ENCODE results near the gene SEPTIN2.
"Not testable (repeated sequence)": the region's sequence is repeated elsewhere in the genome, so short reads cannot be mapped to it uniquely, and the experiment has no call there.

Gene SEPTIN2

GRCh38 chr2:241314226-241315092, 1.3 kb upstream of the SEPTIN2 start:
- peak; percentile 13 to 14 for DNase-seq (ENCODE audit: low read depth in 2 of 2)

GRCh38 chr2:241315093-241315878, 439 bp upstream of the SEPTIN2 start, which contains the start of gene HDLBP:
TSS of gene HDLBP (minus strand) at chr2:241315672. CDS start at chr2:241266869, 48,803 bp downstream.
- peak; percentile 97 to 98 for DNase-seq (ENCODE audit: low read depth in 2 of 2)

- no peak for DNase-seq (ENCODE audit: low read depth in 2 of 2)
Observed at GRCh38 chr2:241316825-241317224, 1.1 kb downstream of the SEPTIN2 start.

DNA sequence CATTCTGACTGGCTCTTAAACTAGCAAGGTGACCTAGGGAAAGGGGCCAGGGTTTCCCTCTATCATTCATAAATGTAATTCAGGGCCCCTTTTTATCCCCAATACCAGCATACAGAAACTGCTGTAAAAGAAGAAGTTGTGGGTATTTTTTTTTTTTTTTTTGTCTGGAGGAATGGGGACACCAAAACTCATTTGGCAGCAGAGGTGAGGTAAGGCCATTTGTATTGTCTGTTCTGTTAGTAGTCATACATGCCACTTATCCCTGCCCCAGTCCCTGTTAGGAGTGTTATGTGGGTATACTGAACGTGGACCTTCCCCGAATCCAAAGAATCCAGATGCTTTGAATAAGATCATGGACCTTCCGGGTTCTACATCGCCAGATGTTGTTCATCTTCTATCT, 1.7 kb downstream of the SEPTIN2 start:
- no peak for DNase-seq (ENCODE audit: low read depth in 2 of 2)

- DNase-seq (ENCODE audit: low read depth in 2 of 2) = not testable (repeated sequence)
Observed at GRCh38 chr2:241318830-241319229, 3.1 kb downstream of the SEPTIN2 start.

- DNase-seq (ENCODE audit: low read depth in 2 of 2) = no peak
Observed at GRCh38 chr2:241320394-241320793, 4.7 kb downstream of the SEPTIN2 start.

GRCh38 chr2:241321033-241321432, 5.3 kb downstream of the SEPTIN2 start:
- DNase-seq (ENCODE audit: low read depth in 2 of 2) = no peak

- DNase-seq (ENCODE audit: low read depth in 2 of 2) = no peak
Observed at GRCh38 chr2:241321886-241322285, 6.2 kb downstream of the SEPTIN2 start.

GRCh38 chr2:241323778-241324177, 8.1 kb downstream of the SEPTIN2 start:
- no peak for DNase-seq (ENCODE audit: low read depth in 2 of 2)

- DNase-seq (ENCODE audit: low read depth in 2 of 2) = no peak
Observed at GRCh38 chr2:241324775-241325174, 9.1 kb downstream of the SEPTIN2 start.

- DNase-seq (ENCODE audit: low read depth in 2 of 2) = no peak
Observed at GRCh38 chr2:241325257-241325656, 9.5 kb downstream of the SEPTIN2 start.

DNA sequence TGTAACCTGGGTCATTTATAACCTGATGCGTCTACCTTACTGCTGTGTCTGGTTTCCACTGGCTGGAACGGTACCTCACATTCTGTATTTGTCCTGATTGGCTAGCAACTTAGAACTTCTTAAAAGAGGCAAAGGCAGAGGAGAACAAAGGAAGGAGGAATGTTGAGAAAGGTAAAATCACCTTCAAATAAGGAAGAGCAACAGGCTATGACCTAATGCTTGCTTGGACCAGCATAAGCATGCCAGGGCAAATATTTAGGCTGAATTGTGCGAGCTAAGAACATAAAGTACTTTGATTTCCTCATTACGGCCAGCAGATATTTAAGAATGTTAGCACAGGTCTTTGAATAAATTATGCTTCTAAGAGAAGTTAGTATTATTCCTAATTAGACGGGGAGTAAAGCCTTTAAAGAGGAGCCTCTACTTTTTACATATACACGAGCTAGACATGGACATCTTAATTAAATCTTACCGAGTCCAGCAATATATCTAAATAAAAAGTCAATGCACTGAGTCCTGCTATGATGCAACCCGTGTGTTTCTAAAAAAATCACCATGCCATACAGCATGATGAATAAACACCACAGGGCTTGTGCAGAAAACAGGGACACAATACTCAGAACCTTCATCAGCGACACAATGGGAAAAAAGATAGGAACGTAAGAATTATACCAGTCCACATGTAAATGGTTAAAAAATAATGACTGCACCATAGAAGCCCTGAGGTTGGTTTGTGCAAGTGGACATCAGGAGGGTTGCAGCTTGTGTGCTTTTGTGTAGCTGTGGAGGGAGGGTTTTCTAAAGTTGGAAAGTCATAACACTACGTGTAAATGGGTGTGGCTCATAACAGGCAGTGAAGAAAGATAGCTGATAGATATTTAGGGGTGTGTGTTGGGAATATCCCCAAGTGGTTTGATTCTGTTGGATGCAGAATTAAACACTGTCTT, 14.2 kb downstream of the SEPTIN2 start:
- no peak for DNase-seq (ENCODE audit: low read depth in 2 of 2)

- no peak for DNase-seq (ENCODE audit: low read depth in 2 of 2)
Observed at GRCh38 chr2:241330616-241330981, 14.9 kb downstream of the SEPTIN2 start.

GRCh38 chr2:241334813-241335212, 19.1 kb downstream of the SEPTIN2 start:
- DNase-seq (ENCODE audit: low read depth in 2 of 2) = no peak

GRCh38 chr2:241339839-241340630, 24.3 kb downstream of the SEPTIN2 start:
- no peak for DNase-seq (ENCODE audit: low read depth in 2 of 2)

DNA sequence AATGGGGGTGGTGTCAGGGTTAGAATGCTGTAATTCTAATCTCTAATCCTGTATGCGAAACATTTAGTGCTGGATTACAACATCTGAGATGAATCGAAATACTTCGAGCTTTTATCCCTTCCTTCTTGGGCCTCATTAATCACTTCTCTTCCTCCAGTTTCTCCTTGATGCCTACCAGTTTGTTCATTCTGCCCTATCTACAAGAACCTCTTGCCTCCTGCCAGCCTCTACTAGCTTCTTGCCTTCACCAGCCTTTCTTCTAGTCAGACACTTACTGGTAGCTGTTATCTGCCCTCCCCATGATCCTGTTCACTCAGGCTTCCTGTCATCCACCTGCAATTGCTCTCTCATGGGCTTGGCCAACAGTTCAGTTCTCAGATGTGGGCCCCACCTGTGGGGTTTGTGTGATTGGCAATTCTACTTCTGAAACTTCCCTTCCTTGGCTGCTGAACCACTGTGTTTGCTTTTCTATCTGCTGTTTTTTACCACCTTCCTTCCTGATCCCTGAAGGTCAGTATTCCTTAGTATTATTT, 25.0 kb downstream of the SEPTIN2 start:
- no peak for DNase-seq (ENCODE audit: low read depth in 2 of 2)

GRCh38 chr2:241344925-241345651, 29.4 kb downstream of the SEPTIN2 start:
- DNase-seq (ENCODE audit: low read depth in 2 of 2) = peak in 1 of 2 experiments; percentile 7

- no peak for DNase-seq (ENCODE audit: low read depth in 2 of 2)
Observed at GRCh38 chr2:241349941-241350340, 34.2 kb downstream of the SEPTIN2 start.

DNA sequence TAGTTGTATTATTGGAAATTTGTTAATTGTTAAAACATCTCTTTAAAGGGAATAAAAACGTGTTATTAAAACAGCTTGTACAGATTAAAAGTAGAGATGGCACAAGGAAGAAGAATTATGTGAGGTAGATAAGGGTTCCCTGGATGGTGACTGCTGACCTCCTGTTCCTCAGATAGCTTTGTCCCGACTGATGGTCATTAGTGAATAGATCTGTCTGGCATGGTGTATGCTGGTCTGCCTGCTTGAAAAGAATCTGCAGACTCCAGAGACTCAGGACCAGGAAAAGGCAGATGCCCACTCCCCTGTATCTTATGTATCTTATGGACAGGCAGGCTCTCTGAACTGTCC, 34.8 kb downstream of the SEPTIN2 start:
- DNase-seq (ENCODE audit: low read depth in 2 of 2) = no peak
